SK-N-SH treated with all-trans-retinoic acid at 6 μM for 48 hours (cell line): ENCODE measurements around the gene TSR1.

Experiments used
- ATAC-seq: fragments of 200-7000 bp; cut with Tn5 transposase; 3 replicates; pipeline ENCODE4 v1.9.1; 2020; ENCODE audit warnings: mild to moderate bottlenecking, moderate library complexity
- ARNTL ChIP-seq: fragments of 450-650 bp; formaldehyde crosslinking; IDR thresholded peaks from 2 replicates; pipeline ENCODE4 v1.5.0; 2020; ENCODE audit warnings: low read depth, mild to moderate bottlenecking, moderate library complexity, borderline replicate concordance
- BACH2 ChIP-seq: fragments of 250-450 bp; sonication (Bioruptor Pico); IDR thresholded peaks from 2 replicates; pipeline ENCODE4 v1.9.0; 2021; ENCODE audit warnings: mild to moderate bottlenecking, borderline replicate concordance
- CSDC2 ChIP-seq: fragments of 250-450 bp; sonication (Bioruptor Pico); IDR thresholded peaks from 2 replicates; pipeline ENCODE4 v1.5.0; 2020; ENCODE audit warnings: mild to moderate bottlenecking, moderate library complexity
- ESRRG ChIP-seq: fragments of 250-450 bp; sonication (Bioruptor Pico); IDR thresholded peaks from 2 replicates; pipeline ENCODE4 v1.6.1; 2021; ENCODE audit warnings: mild to moderate bottlenecking
- GLIS3 ChIP-seq: fragments of 250-450 bp; sonication (Bioruptor Pico); IDR thresholded peaks from 2 replicates; pipeline ENCODE4 v1.5.0; 2020; ENCODE audit warnings: mild to moderate bottlenecking, moderate library complexity
- ISL1 ChIP-seq: fragments of 250-450 bp; sonication (Bioruptor Pico); IDR thresholded peaks from 2 replicates; pipeline ENCODE4 v2.1.2; 2022; ENCODE audit warnings: mild to moderate bottlenecking, moderate library complexity
- OSR1 ChIP-seq: fragments of 250-450 bp; sonication (Bioruptor Pico); IDR thresholded peaks from 2 replicates; pipeline ENCODE4 v1.8.0; 2022; ENCODE audit warnings: moderate library complexity, mild to moderate bottlenecking, inconsistent platforms
- PPARA ChIP-seq: fragments of 250-450 bp; sonication (Bioruptor Pico); IDR thresholded peaks from 2 replicates; pipeline ENCODE4 v1.5.0; 2020; ENCODE audit warnings: mild to moderate bottlenecking, borderline replicate concordance
- RARB ChIP-seq: fragments of 250-450 bp; sonication (Bioruptor Pico); IDR thresholded peaks from 2 replicates; pipeline ENCODE4 v1.8.0; 2021; ENCODE audit warnings: mild to moderate bottlenecking, moderate library complexity
- SNAI2 ChIP-seq: fragments of 250-450 bp; sonication (Bioruptor Pico); IDR thresholded peaks from 2 replicates; pipeline ENCODE4 v1.5.0; 2020; ENCODE audit warnings: mild to moderate bottlenecking, moderate library complexity
- TCF4 ChIP-seq: fragments of 250-450 bp; sonication (Bioruptor Pico); IDR thresholded peaks from 2 replicates; pipeline ENCODE4 v1.8.0; 2021; ENCODE audit warnings: mild to moderate bottlenecking, moderate library complexity, borderline replicate concordance
- TOX ChIP-seq: fragments of 250-450 bp; sonication (Bioruptor Pico); IDR thresholded peaks from 2 replicates; pipeline ENCODE4 v1.8.0; 2021; ENCODE audit warnings: mild to moderate bottlenecking, moderate library complexity, borderline replicate concordance
- ZC3H10 ChIP-seq: fragments of 250-450 bp; sonication (Bioruptor Pico); IDR thresholded peaks from 2 replicates; pipeline ENCODE4 v1.5.1; 2021; ENCODE audit warnings: mild to moderate bottlenecking, moderate library complexity
- ZFP3 ChIP-seq: fragments of 250-450 bp; sonication (Bioruptor Pico); IDR thresholded peaks from 2 replicates; pipeline ENCODE4 v1.5.0; 2020; ENCODE audit warnings: mild to moderate bottlenecking, moderate library complexity
- ZFP30 ChIP-seq: fragments of 450-650 bp; formaldehyde crosslinking; IDR thresholded peaks from 2 replicates; pipeline ENCODE4 v1.5.0; 2022; ENCODE audit warnings: mild to moderate bottlenecking, moderate library complexity
- ZNF70 ChIP-seq: fragments of 450-650 bp; formaldehyde crosslinking; IDR thresholded peaks from 2 replicates; pipeline ENCODE4 v1.5.0; 2020; ENCODE audit warnings: mild to moderate bottlenecking, moderate library complexity
- ZNF8 ChIP-seq: fragments of 450-650 bp; formaldehyde crosslinking; IDR thresholded peaks from 2 replicates; pipeline ENCODE4 v1.5.0; 2020; ENCODE audit warnings: mild to moderate bottlenecking, moderate library complexity
- TF ChIP-seq, protein P1 (sequence below): fragments of 250-450 bp; sonication (Bioruptor Pico); IDR thresholded peaks from 2 replicates; pipeline ENCODE4 v1.5.0; 2020; ENCODE audit warnings: mild to moderate bottlenecking, moderate library complexity
- TF ChIP-seq, protein P2 (sequence below): fragments of 250-450 bp; sonication (Bioruptor Pico); IDR thresholded peaks from 2 replicates; pipeline ENCODE4 v1.8.0; 2020; ENCODE audit warnings: mild to moderate bottlenecking, moderate library complexity, borderline replicate concordance
- TF ChIP-seq, protein P3 (sequence below): fragments of 250-450 bp; sonication (Bioruptor Pico); IDR thresholded peaks from 2 replicates; pipeline ENCODE4 v1.8.0; 2021; ENCODE audit warnings: low read depth, mild to moderate bottlenecking, moderate library complexity, borderline replicate concordance
- TF ChIP-seq, protein P4 (sequence below): fragments of 250-450 bp; sonication (Bioruptor Pico); IDR thresholded peaks from 2 replicates; pipeline ENCODE4 v1.5.1; 2020; ENCODE audit warnings: low read depth, mild to moderate bottlenecking, moderate library complexity
- TF ChIP-seq, protein P5 (sequence below): fragments of 250-450 bp; sonication (Bioruptor Pico); IDR thresholded peaks from 2 replicates; pipeline ENCODE4 v1.5.1; 2021; ENCODE audit warnings: mild to moderate bottlenecking, moderate library complexity

The TSR1 gene

DNA sequence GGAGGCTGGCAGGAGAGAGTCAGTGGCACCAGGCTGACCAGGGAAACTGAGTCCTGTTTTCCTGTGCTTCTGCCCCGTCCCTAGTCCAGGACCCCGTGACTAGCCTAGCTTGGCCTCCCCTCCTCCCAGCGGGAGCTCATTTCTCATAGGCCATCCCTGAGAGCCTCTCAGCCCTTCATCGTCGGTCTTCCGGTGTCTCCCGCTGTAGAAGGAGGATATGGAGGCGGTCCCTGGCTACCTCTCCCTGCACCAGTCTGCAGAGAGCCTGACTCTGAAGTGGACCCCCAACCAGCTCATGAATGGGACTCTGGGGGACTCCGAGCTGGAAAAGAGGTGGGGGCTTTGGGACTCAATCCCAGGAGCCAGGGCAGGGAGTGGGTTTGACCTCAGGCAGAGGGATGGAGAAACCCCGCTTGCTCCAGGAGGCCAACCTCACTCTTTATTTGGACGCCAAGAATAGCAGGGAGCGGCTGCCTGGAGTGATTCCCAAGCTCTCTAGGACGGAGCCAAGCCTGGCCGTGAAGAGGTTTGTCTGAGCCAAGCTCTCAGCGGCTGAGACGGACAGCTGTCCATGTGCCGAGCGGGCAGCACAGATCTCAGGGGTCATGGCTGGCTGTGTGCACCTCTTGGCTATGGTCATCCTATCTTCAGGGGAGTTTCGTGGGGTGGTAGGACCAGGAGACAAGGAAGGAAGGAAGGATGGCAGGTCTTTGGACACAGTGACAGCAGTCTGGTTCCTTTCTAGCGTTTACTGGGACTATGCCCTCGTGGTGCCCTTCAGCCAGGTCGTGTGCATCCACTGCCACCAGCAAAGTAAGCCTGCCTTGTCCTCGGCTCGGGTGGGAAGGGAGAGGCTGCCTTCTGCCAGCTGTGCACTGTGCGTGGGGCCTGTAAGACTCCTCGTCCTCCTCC is 27.9 kb upstream of the TSR1 start:
- no peak for ATAC-seq
- TF ChIP-seq, protein P1, sequence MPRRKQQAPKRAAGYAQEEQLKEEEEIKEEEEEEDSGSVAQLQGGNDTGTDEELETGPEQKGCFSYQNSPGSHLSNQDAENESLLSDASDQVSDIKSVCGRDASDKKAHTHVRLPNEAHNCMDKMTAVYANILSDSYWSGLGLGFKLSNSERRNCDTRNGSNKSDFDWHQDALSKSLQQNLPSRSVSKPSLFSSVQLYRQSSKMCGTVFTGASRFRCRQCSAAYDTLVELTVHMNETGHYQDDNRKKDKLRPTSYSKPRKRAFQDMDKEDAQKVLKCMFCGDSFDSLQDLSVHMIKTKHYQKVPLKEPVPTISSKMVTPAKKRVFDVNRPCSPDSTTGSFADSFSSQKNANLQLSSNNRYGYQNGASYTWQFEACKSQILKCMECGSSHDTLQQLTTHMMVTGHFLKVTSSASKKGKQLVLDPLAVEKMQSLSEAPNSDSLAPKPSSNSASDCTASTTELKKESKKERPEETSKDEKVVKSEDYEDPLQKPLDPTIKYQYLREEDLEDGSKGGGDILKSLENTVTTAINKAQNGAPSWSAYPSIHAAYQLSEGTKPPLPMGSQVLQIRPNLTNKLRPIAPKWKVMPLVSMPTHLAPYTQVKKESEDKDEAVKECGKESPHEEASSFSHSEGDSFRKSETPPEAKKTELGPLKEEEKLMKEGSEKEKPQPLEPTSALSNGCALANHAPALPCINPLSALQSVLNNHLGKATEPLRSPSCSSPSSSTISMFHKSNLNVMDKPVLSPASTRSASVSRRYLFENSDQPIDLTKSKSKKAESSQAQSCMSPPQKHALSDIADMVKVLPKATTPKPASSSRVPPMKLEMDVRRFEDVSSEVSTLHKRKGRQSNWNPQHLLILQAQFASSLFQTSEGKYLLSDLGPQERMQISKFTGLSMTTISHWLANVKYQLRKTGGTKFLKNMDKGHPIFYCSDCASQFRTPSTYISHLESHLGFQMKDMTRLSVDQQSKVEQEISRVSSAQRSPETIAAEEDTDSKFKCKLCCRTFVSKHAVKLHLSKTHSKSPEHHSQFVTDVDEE: no peak
- TF ChIP-seq TCF4 (CRISPR knock-in tag) (no peak), ZNF8 (CRISPR knock-in tag) (no peak), ESRRG (CRISPR knock-in tag) (no peak), RARB (CRISPR knock-in tag) (no peak), GLIS3 (CRISPR knock-in tag) (no peak), ZFP3 (CRISPR knock-in tag) (no peak), SNAI2 (CRISPR knock-in tag) (no peak), ZNF70 (CRISPR knock-in tag) (no peak), ZFP30 (CRISPR knock-in tag) (no peak), PPARA (CRISPR knock-in tag) (no peak), ZC3H10 (no peak), TOX (CRISPR knock-in tag) (no peak), ISL1 (no peak), OSR1 (CRISPR knock-in tag) (no peak), BACH2 (CRISPR knock-in tag) (no peak)
- TF ChIP-seq, protein P2, sequence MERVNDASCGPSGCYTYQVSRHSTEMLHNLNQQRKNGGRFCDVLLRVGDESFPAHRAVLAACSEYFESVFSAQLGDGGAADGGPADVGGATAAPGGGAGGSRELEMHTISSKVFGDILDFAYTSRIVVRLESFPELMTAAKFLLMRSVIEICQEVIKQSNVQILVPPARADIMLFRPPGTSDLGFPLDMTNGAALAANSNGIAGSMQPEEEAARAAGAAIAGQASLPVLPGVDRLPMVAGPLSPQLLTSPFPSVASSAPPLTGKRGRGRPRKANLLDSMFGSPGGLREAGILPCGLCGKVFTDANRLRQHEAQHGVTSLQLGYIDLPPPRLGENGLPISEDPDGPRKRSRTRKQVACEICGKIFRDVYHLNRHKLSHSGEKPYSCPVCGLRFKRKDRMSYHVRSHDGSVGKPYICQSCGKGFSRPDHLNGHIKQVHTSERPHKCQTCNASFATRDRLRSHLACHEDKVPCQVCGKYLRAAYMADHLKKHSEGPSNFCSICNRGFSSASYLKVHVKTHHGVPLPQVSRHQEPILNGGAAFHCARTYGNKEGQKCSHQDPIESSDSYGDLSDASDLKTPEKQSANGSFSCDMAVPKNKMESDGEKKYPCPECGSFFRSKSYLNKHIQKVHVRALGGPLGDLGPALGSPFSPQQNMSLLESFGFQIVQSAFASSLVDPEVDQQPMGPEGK: no peak
- TF ChIP-seq, protein P3, sequence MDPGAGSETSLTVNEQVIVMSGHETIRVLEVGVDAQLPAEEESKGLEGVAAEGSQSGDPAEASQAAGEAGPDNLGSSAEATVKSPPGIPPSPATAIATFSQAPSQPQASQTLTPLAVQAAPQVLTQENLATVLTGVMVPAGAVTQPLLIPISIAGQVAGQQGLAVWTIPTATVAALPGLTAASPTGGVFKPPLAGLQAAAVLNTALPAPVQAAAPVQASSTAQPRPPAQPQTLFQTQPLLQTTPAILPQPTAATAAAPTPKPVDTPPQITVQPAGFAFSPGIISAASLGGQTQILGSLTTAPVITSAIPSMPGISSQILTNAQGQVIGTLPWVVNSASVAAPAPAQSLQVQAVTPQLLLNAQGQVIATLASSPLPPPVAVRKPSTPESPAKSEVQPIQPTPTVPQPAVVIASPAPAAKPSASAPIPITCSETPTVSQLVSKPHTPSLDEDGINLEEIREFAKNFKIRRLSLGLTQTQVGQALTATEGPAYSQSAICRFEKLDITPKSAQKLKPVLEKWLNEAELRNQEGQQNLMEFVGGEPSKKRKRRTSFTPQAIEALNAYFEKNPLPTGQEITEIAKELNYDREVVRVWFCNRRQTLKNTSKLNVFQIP (CRISPR knock-in tag): no peak
- TF ChIP-seq, protein P4, sequence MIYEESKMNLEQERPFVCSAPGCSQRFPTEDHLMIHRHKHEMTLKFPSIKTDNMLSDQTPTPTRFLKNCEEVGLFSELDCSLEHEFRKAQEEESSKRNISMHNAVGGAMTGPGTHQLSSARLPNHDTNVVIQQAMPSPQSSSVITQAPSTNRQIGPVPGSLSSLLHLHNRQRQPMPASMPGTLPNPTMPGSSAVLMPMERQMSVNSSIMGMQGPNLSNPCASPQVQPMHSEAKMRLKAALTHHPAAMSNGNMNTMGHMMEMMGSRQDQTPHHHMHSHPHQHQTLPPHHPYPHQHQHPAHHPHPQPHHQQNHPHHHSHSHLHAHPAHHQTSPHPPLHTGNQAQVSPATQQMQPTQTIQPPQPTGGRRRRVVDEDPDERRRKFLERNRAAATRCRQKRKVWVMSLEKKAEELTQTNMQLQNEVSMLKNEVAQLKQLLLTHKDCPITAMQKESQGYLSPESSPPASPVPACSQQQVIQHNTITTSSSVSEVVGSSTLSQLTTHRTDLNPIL (CRISPR knock-in tag): no peak

DNA sequence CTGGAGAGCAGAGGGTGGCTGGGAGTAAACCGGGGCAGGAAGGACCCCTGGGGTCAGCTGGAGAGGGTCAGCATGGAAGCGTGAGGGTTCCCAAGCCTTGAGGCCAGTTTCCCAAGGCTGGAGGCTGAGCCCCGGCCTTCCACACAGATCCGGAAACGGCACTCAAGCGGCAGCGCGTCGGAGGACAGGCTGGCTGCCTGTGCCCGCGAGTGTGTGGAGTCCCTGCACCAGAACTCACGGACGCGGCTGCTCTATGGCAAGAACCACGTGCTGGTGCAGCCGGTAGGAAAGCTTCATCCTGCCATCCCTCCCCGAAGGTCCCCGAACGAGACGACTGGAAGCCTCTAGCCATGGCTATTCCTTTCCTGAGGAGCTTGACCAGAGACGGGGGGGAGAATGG is 27.1 kb upstream of the TSR1 start:
- no peak for TF ChIP-seq ARNTL
- no peak for TF ChIP-seq ESRRG (CRISPR knock-in tag)
- TF ChIP-seq CSDC2 (CRISPR knock-in tag): no peak
- TF ChIP-seq TOX (CRISPR knock-in tag): no peak
- TF ChIP-seq ISL1: no peak
- TF ChIP-seq ZFP30 (CRISPR knock-in tag): no peak
- TF ChIP-seq, protein P4 (CRISPR knock-in tag): no peak
- TF ChIP-seq SNAI2 (CRISPR knock-in tag): no peak
- TF ChIP-seq, protein P2: no peak
- TF ChIP-seq ZNF8 (CRISPR knock-in tag): no peak
- TF ChIP-seq, protein P5, sequence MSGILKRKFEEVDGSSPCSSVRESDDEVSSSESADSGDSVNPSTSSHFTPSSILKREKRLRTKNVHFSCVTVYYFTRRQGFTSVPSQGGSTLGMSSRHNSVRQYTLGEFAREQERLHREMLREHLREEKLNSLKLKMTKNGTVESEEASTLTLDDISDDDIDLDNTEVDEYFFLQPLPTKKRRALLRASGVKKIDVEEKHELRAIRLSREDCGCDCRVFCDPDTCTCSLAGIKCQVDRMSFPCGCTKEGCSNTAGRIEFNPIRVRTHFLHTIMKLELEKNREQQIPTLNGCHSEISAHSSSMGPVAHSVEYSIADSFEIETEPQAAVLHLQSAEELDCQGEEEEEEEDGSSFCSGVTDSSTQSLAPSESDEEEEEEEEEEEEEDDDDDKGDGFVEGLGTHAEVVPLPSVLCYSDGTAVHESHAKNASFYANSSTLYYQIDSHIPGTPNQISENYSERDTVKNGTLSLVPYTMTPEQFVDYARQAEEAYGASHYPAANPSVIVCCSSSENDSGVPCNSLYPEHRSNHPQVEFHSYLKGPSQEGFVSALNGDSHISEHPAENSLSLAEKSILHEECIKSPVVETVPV (CRISPR knock-in tag): no peak
- no peak for TF ChIP-seq ZNF70 (CRISPR knock-in tag)
- TF ChIP-seq PPARA (CRISPR knock-in tag): no peak
- ATAC-seq: no peak
